NCI-H510A treated with DMSO at 0.1 percent for 48 hours (cell line): ENCODE measurements around the gene OGFR.

Experiments
- DNase-seq: peaks from one replicate; lab custom pipeline; 2025; lab: John Stamatoyannopoulos, UW

The OGFR gene

DNA sequence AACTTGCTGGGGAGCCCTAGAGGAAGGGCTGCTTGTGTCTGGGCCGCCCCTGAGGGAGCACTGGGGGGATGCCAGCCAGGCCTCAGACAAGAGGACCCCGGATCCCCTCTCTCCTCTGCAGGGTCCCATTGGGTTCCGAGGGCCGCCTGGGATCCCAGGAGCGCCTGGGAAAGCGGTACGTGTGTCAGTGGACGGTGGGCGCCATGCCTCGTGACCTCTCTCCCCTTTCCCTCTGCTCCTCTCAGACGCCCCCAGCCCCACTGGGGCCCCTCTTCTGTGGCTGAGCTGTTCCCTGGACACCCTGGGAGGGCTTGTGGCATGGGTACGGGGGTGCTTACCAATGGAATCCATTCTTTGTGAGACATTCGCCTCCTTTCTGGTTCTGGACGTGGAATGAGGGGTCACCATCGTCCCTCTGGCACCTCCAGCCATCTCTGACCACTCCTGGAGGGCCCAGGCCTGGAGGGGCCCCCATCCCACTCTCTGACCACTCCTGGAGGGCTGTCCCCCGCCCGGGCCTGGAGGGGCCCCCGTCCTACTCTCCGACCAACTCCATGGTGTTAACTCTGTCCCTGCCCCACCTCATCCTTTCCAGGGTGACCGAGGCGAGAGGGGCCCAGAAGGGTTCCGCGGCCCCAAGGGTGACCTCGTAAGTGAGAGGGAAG is 22.1 kb downstream of the OGFR start:
- no peak for DNase-seq

DNA sequence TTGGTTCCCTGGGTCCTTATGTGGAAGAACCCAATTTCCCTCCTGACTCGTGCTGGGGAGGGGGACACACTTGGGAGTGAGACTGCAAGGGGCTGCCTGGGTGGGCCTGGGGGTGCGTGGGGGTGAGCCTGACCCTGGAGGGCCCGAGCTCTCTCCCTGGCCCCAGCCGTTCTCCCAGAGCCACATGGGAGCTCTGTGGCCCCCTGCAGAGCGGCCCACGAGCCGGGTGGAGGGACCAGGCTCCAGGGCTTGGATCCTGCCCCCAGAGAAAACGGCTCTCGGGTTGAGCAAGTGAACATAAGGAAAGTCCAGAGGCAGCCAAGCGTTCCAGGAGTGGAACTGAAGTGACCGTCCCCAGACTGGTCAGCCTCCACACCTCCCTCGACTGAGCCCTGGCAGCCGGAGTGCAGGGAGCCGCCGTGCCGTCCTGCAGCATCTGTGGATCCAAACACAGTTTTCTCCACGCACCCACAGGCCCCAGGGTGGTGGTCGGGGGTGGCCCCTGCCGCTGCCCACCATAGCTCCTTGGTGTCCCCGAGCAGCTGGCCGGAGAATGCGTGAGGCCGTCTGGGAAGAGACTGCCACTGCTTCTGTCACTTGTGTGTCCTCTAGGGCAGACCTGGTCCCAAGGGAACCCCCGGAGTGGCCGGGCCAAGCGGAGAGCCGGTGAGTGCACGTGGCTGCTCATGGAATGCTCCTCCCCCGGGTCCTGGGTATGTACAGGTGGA is 22.8 kb downstream of the OGFR start:
- DNase-seq = no peak

- no peak for DNase-seq
These were observed 23.4 kb downstream of the OGFR start for GRCh38 chr20:62828051-62828450.

- DNase-seq = no peak
These were observed 24.0 kb downstream of the OGFR start for GRCh38 chr20:62828511-62829230.

GRCh38 chr20:62829231-62830230 is 24.9 kb downstream of the OGFR start:
- DNase-seq = no peak

DNA sequence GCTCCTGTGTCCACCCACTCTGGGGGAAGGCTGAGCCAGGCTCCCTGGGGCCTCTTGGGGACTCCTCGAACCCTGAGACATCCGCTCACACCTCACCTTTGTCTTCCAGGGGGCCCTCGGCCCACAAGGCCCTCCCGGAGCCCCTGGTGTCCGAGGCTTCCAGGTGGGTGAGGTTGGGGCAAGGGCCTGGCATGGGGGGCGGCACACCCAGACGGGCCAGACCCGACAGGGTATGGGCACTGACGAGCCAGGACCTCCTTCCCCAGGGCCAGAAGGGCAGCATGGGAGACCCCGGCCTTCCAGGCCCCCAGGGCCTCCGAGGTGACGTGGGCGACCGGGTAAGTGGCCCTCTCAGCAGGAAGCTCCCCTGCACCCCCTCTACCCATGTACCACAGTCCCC is 25.6 kb downstream of the OGFR start:
- no peak for DNase-seq

DNA sequence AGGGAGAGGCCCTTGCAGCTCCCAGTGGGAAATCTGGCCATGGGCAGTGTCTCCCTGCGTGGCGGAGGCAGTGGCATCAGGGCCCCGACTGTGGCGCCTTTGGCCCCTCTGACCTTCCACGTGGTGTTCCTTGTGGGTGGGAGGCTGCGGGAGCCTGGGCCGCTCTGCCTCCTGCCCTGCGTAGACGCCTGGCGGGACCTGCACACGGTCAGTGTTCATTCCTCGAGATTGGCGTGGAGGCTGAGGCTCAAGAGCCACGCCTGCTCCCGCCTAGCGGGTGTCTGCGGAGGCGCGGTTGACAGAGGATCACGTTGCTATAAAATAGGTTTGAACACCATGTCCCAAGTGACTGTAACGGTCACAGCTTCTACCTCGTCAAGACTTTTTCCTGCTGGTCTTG is 26.2 kb downstream of the OGFR start:
- no peak for DNase-seq

GRCh38 chr20:62831361-62831788 is 26.7 kb downstream of the OGFR start:
- DNase-seq = no peak

GRCh38 chr20:62831854-62832211 is 27.2 kb downstream of the OGFR start:
- no peak for DNase-seq

DNA sequence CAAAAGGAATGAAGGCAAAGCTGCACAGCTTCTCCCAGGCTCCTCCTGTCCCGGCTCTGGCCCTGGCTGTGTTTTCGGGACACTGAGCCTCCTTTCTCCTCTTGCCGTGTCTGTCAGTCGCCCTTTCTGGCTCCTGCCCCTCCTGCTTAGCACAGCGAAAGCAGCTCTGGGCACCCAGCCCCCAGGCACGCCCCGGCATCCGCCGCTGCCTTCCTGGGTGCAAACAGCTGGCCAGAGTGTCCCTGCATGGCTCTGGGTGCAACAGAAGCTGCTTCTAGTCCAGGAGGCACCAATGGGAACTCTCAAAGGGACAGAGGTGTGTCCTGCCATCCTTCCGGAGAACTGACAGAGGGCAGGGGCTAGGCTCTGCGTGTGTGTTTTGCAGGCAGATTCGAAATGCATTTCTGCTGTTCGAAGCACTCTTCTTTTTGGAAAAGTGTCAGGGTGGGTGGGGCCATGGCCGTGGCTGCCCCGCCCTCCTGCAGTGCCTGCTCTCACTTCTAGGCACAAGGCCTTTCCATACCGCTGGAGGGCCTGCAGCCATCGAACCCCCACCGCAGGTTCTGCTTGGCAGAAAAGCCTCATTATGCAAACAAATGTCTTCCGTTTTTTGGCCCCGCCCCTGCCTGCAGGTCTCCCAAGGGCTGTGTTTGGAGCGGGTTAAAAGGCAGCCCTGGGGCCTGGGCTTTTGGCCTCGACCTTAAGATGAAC is 27.7 kb downstream of the OGFR start:
- DNase-seq = no peak

GRCh38 chr20:62832951-62833391 is 28.3 kb downstream of the OGFR start:
- no peak for DNase-seq

DNA sequence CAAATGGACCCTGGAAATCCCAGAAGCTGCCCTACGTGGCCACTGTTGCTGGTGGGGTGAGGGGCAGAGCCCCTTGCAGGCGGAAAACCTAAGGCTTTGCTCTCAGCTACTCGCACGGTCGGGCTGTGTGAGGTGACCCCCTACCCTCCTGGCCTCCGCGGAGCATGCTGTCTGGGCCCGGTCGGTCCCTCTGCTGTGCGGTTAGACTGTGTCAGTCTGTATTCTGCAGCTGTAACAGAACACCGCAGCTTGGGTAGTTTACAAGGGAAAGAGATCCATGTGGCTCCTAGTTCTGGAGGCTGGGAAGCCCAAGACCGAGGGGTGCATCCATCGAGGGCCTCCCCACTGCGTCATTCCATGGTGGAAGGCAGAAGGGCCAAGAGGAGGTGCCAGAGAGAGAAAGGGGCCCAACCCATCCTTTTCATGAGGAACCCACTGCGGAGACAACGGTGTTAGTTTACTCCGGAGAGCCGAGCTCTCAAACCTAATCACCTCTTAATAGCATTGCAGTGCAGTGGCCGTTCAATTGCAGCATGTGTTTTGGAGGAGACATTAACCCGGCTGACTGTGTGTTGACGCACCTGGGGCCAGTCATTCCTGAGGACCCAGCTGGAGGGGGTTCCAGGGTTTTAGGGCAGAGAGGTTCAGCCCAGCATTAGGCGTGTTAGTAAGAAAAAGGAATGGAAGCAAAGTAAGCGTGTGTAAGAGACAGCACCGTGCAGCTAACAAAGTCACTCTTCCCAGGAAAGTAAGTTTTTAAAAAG is 30.5 kb downstream of the OGFR start:
- DNase-seq = no peak

DNA sequence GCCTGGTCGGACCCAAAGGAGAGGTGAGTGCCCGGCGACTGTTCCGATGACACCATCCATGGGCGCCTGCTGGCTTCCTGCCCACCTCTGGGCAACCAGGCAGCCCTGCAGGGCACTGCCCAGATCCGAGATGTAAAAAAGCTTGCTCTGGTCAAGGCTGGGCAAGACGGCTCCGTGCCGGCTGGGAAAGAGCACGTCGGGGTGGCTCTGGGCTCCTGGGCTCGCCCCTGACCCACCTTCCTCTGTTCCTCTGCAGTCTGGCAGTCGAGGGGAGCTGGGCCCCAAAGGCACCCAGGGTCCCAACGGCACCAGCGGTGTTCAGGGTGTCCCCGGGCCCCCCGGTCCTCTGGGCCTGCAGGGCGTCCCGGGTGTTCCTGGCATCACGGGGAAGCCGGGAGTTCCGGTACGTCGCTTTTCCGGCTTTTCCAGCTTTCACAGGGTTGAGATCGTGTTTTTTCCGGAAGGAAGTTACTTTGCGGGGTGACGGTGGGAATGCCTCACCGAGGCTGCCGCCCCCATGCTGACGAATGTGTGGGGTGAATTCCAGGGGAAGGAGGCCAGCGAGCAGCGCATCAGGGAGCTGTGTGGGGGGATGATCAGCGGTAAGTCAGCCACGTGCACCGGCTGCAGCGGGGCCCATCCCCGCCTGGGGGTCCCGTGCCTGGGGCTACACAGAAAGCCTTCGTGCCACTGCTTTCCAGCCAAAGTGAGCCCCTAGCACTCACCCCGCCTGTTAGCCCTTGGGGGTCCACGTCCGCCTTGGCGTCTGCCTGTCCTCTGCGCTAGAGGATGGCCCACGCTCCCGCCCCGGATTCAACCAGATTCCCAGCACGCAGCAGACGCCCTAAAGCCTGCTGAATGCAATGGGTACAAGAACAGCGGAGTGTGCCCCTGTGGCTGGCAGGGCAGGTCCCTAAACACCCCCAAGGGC is 31.6 kb downstream of the OGFR start:
- DNase-seq = no peak

- DNase-seq = no peak
These were observed 32.4 kb downstream of the OGFR start for GRCh38 chr20:62836967-62837490.

DNA sequence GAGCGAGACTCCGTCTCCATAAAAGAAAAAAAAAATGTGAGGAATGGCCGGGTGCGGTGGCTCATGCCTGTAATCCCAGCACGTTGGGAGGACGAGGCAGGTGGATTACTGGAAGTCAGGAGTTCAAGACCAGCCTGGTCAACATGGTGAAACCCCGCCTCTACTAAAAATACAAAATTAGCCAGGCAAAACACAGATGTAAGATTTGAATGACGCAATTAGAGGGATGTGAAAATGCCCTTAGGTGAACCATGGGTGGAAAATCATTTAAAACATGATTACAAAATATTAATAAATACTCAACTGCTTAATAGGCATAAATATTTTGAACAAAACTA is 33.1 kb downstream of the OGFR start:
- DNase-seq = no peak

GRCh38 chr20:62838128-62838891 is 33.7 kb downstream of the OGFR start:
- no peak for DNase-seq

DNA sequence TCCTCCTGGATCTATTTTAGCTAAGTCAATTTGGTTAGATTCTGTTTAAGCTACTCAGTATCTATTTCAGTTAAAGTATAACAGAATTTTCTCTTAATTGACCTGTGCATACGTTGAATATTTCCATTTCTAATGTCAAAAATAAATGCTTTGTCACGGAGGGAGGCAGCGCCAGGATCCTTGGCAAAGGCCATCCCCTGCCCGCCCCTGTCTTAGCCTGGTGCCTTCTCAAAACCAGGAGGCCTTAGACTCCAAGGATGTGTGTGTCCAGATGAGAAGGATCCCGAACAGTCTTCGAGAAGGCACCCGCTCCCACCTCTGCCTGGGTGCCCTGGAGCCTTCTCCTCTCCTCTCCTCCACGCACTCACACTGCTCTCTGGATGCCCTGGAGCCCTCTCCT is 34.6 kb downstream of the OGFR start:
- no peak for DNase-seq

- no peak for DNase-seq
These were observed 35.2 kb downstream of the OGFR start for GRCh38 chr20:62839816-62840215.
